Measurements from ENCODE around the gene SPACDR. TPM values are rescaled to one million over a fixed set of nuclear protein-coding genes. Genes with fewer than 3 reads are reported as not detected.

Gene SPACDR
- total and polyA plus RNA-seq, 9 of the 15 experiments (the other 6 are each of a cell fraction or from before 2014, with no cell fraction given), result 0.07 to 0.55 (median 0.14) TPM; not detected in 1

DNA sequence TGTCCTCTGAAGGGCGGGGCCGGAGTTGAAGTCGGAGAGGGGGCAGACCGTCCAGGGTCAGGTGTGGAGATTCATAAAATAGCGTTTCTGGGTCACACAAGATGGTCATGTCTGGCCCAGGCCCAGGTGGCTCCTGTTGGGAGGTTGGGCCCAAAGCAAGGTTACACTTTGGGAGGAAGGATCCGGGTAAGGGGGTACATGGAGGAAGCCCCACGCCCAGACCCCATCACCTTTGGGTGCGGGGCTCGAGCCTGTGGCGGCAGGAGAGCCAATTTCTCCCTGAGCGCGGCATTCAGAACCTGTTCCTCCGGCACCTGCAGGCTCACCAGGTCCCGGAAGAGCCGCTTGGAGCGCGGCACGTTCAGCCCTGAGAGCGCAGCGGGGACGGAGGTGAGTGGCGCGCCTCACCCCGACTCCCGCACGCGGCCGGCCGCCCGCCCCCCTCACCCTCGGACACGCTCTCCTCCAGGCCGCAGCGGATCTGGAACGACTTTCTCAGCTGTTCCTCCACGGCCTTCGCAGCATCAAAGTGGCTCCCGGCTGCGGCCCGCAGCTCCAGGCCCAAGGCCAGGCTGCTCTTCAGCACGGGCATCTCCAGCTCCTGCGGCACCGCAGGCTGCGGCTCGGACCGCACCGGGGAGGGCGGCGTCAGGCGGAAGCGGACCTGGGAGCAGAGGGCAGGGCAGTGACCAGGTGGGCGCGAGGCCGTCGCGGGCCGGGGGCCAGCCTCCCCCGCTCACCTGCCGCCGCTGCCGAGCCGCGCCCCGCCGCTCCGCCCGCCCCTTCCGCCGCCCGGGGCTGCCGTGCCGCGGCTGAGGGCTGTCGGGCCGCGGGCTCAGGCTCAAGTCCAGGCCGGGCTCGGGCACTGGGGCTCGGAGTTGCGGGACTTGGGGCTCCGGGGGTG lies 28.4 kb downstream of the SPACDR start (continued):
- TF ChIP-seq, protein P1, sequence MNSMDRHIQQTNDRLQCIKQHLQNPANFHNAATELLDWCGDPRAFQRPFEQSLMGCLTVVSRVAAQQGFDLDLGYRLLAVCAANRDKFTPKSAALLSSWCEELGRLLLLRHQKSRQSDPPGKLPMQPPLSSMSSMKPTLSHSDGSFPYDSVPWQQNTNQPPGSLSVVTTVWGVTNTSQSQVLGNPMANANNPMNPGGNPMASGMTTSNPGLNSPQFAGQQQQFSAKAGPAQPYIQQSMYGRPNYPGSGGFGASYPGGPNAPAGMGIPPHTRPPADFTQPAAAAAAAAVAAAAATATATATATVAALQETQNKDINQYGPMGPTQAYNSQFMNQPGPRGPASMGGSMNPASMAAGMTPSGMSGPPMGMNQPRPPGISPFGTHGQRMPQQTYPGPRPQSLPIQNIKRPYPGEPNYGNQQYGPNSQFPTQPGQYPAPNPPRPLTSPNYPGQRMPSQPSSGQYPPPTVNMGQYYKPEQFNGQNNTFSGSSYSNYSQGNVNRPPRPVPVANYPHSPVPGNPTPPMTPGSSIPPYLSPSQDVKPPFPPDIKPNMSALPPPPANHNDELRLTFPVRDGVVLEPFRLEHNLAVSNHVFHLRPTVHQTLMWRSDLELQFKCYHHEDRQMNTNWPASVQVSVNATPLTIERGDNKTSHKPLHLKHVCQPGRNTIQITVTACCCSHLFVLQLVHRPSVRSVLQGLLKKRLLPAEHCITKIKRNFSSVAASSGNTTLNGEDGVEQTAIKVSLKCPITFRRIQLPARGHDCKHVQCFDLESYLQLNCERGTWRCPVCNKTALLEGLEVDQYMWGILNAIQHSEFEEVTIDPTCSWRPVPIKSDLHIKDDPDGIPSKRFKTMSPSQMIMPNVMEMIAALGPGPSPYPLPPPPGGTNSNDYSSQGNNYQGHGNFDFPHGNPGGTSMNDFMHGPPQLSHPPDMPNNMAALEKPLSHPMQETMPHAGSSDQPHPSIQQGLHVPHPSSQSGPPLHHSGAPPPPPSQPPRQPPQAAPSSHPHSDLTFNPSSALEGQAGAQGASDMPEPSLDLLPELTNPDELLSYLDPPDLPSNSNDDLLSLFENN (IDR thresholded peaks at IDR 0.05; ENCODE audit: low read depth in 2 of 2, low read length in 2 of 2), result no peak
- TF ChIP-seq, protein P2, sequence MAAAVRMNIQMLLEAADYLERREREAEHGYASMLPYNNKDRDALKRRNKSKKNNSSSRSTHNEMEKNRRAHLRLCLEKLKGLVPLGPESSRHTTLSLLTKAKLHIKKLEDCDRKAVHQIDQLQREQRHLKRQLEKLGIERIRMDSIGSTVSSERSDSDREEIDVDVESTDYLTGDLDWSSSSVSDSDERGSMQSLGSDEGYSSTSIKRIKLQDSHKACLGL (CRISPR knock-in tag; IDR thresholded peaks at IDR 0.05; ENCODE audit: borderline replicate concordance, poor library complexity, severe bottlenecking), result peak; percentile 13
- TF ChIP-seq ZNF347 (CRISPR knock-in tag; IDR thresholded peaks at IDR 0.05; ENCODE audit: low read depth), result no peak
- TF ChIP-seq KAT7 (CRISPR knock-in tag; IDR thresholded peaks at IDR 0.05; ENCODE audit: borderline replicate concordance), result peak; percentile 96
- TF ChIP-seq BACH1 (tag; IDR thresholded peaks at IDR 0.05), result no peak
- peak; percentile 64 for TF ChIP-seq ZNF263 (CRISPR knock-in tag; IDR thresholded peaks at IDR 0.05; ENCODE audit: borderline replicate concordance)
- TF ChIP-seq BCL6 (CRISPR knock-in tag; IDR thresholded peaks at IDR 0.05), result no peak
- TF ChIP-seq ZNF146 (CRISPR knock-in tag; IDR thresholded peaks at IDR 0.05; ENCODE audit: unreplicated experiment), result no peak
- peak; percentile 27; the same call in 1 of the 2 replicates for TF ChIP-seq ZNF143 (CRISPR knock-in tag; IDR thresholded peaks at IDR 0.05)
- peak; percentile 63 for TF ChIP-seq CCNT2 (IDR thresholded peaks at IDR 0.05; ENCODE audit: borderline replicate concordance, extremely low read depth, insufficient read length, low read depth, low read length)
- peak; percentile 19; the same call in 1 of the 2 replicates for TF ChIP-seq ZBED1 (IDR thresholded peaks at IDR 0.05)
- TF ChIP-seq FUS (optimal IDR thresholded peaks at IDR 0.05; ENCODE audit: low read depth, low read length), result peak; percentile 85
- TF ChIP-seq, protein P3, sequence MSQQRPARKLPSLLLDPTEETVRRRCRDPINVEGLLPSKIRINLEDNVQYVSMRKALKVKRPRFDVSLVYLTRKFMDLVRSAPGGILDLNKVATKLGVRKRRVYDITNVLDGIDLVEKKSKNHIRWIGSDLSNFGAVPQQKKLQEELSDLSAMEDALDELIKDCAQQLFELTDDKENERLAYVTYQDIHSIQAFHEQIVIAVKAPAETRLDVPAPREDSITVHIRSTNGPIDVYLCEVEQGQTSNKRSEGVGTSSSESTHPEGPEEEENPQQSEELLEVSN (IDR thresholded peaks at IDR 0.05; ENCODE audit: borderline replicate concordance in 1 of 2, extremely low read depth in 1 of 2, insufficient read depth in 1 of 2, insufficient read length in 1 of 2, low read depth in 1 of 2, low read length in 1 of 2, poor library complexity in 1 of 2, severe bottlenecking in 1 of 2), result peak; percentile 68 to 82
- peak; percentile 20; the same call in 1 of the 2 replicates for TF ChIP-seq ZBTB17 (CRISPR knock-in tag; IDR thresholded peaks at IDR 0.05)
- peak in 1 of 2 experiments; percentile 55; a peak in 1 of 4 replicates for TF ChIP-seq FOXA3 (CRISPR knock-in tag; conservative IDR thresholded peaks at IDR 0.05 in 1 of 2, IDR thresholded peaks at IDR 0.05 in 1 of 2)
- no peak for TF ChIP-seq SIX5 (IDR thresholded peaks at IDR 0.05; ENCODE audit: borderline replicate concordance in 1 of 2, insufficient read depth in 1 of 2, low read depth in 1 of 2, low read length in 2 of 2)
- no peak for TF ChIP-seq CREBBP (IDR thresholded peaks at IDR 0.05; ENCODE audit: low read depth, low read length)
- peak; percentile 77; the same call in 1 of the 2 replicates for TF ChIP-seq ZNF431 (CRISPR knock-in tag; IDR thresholded peaks at IDR 0.05)
- TF ChIP-seq ZNF830 (CRISPR knock-in tag; IDR thresholded peaks at IDR 0.05), result peak; percentile 85; the same call in 1 of the 2 replicates
- TF ChIP-seq MTA3 (IDR thresholded peaks at IDR 0.05; ENCODE audit: borderline replicate concordance), result peak; percentile 33; the same call in 1 of the 2 replicates
- no peak for TF ChIP-seq ZNF232 (CRISPR knock-in tag; IDR thresholded peaks at IDR 0.05)

All from K562 (cell line).